Breast epithelium (tissue), 4 donors: ENCODE data around the gene SUFU. TPM values are rescaled to one million over a fixed set of nuclear protein-coding genes. Genes with fewer than 3 reads are reported as not detected.

ENCODE experiments used
- DNase-seq, 2 donors: peaks; one replicate each; pipeline ENCODE4 v3.0.0-alpha.2; 2019; ENCODE audit warnings: low spot score in 2 of 2
- H3K27ac ChIP-seq, 2 donors: fragments of 200-600 bp; sonication (generic) in 1 of 2; one replicate each; pipeline ENCODE4 v1.5.1; 2016 to 2019; ENCODE audit warnings: mild to moderate bottlenecking in 1 of 2
- H3K27me3 ChIP-seq, 2 donors: fragments of 200-600 bp; sonication (generic) in 1 of 2; one replicate each; pipeline versions ENCODE4 v1.5.1 to v1.6.0; 2017 to 2019; ENCODE audit warnings: control low read depth in 1 of 2, mild to moderate bottlenecking in 1 of 2
- H3K36me3 ChIP-seq: fragments of 200-600 bp; one replicate; pipeline ENCODE4 v1.5.1; 2019
- H3K4me1 ChIP-seq, 2 donors: fragments of 200-600 bp; sonication (generic); one replicate each; pipeline ENCODE4 v1.5.1; 2016 to 2019; ENCODE audit warnings: control low read depth in 1 of 2
- H3K4me3 ChIP-seq, 3 donors: fragments of 200-600 bp; sonication (generic); 1 replicate in 2 of 3; 2 replicates in 1 of 3; pipeline ENCODE4 v1.5.1; 2016 to 2019; ENCODE audit warnings: mild to moderate bottlenecking in 3 of 3, moderate library complexity in 2 of 3
- H3K9me3 ChIP-seq, 2 donors: fragments of 200-600 bp; sonication (generic) in 1 of 2; one replicate each; pipeline ENCODE4 v1.5.1; 2016 to 2019; ENCODE audit warnings: control low read depth in 1 of 2
- CTCF ChIP-seq, 3 donors: fragments of 450-650 bp; IDR thresholded peaks; one replicate each; pipeline ENCODE4 v1.5.1; 2016 to 2017; ENCODE audit warnings: antibody characterized with exemption in 3 of 3, mild to moderate bottlenecking in 3 of 3, moderate library complexity in 3 of 3
- POLR2A ChIP-seq: fragments of 450-650 bp; IDR thresholded peaks from one replicate; pipeline ENCODE4 v1.6.1; 2016; ENCODE audit warnings: antibody characterized with exemption, mild to moderate bottlenecking, moderate library complexity
- POLR2AphosphoS5 ChIP-seq, 3 donors: sonication (generic); formaldehyde crosslinking; IDR thresholded peaks; one replicate each; pipeline ENCODE4 v1.6.1; 2017; ENCODE audit warnings: antibody characterized with exemption in 3 of 3
- intact Hi-C: fragments of 100-400 bp; cut with DNase I; formaldehyde crosslinking; loops from one replicate; pipeline ENCODE4 v1.15.1; 2023; ENCODE audit warnings: low total_unique reads
- total RNA-seq, 3 donors: library from RNA; depleted of rRNA; stranded (reverse); fragments of >200 nt; gene quantifications; one replicate each; pipeline ENCODE4 v1.1.0, GENCODE V29; 2016

The SUFU gene
- total RNA-seq, 3 donors from 2014 or later = 6.2 to 9.1 (median 8.6) TPM

GRCh38 chr10:102581981-102582580 lies 78.3 kb downstream of the SUFU start:
- peak overlapping the region; percentile 21 to 50 for H3K27ac ChIP-seq
- intact Hi-C loops = no loop called here
- H3K9me3 ChIP-seq = no peaks in the 10 kb centered on the region
- H3K27me3 ChIP-seq = no peaks in the 10 kb centered on the region
- TF ChIP-seq CTCF (IDR thresholded peaks at IDR 0.05) (no peak), POLR2AphosphoS5 (IDR thresholded peaks at IDR 0.05) (no peak), POLR2A (no peak)
- no peaks in the 10 kb centered on the region for H3K4me1 ChIP-seq
- no peak overlapping the region for H3K4me3 ChIP-seq
- no peaks in the 10 kb centered on the region for H3K36me3 ChIP-seq
- no peak for DNase-seq

- no peaks in the 10 kb centered on the region for H3K27me3 ChIP-seq
- peak; percentile 78 to 80 for DNase-seq
- no peaks in the 10 kb centered on the region for H3K4me1 ChIP-seq
- TF ChIP-seq POLR2A (no peak), CTCF (IDR thresholded peaks at IDR 0.05) (peak; percentile 71 to 84 (median 78)), POLR2AphosphoS5 (IDR thresholded peaks at IDR 0.05) (no peak)
- H3K27ac ChIP-seq = peak overlapping the region in 1 of 2 donors; percentile 21
- no peak overlapping the region for H3K4me3 ChIP-seq
- no peaks in the 10 kb centered on the region for H3K36me3 ChIP-seq
- intact Hi-C loops = no loop called here
- no peaks in the 10 kb centered on the region for H3K9me3 ChIP-seq
Measured at GRCh38 chr10:102583435-102584417, 80.0 kb downstream of the SUFU start.

GRCh38 chr10:102585026-102585425 lies 81.3 kb downstream of the SUFU start:
- DNase-seq = no peak
- intact Hi-C loops = loop anchor here (1.0 kb wide), 1 partner anchor 81 kb away; no protein-coding TSS in a partner anchor
- Histone ChIP-seq H3K4me3 (no peak overlapping the region), H3K4me1 (no peaks in the 10 kb centered on the region), H3K27ac (no peak overlapping the region), H3K9me3 (no peaks in the 10 kb centered on the region), H3K36me3 (no peaks in the 10 kb centered on the region), H3K27me3 (no peaks in the 10 kb centered on the region)
- TF ChIP-seq CTCF (IDR thresholded peaks at IDR 0.05) (no peak), POLR2A (no peak), POLR2AphosphoS5 (IDR thresholded peaks at IDR 0.05) (no peak)

- DNase-seq = no peak
- Histone ChIP-seq H3K27ac (no peak overlapping the region), H3K36me3 (no peaks in the 10 kb centered on the region), H3K4me1 (no peaks in the 10 kb centered on the region), H3K27me3 (no peaks in the 10 kb centered on the region), H3K4me3 (no peak overlapping the region), H3K9me3 (no peaks in the 10 kb centered on the region)
- TF ChIP-seq POLR2A (no peak), POLR2AphosphoS5 (IDR thresholded peaks at IDR 0.05) (no peak), CTCF (IDR thresholded peaks at IDR 0.05) (no peak)
- intact Hi-C loops = no loop called here
Measured at GRCh38 chr10:102586858-102587257, 83.1 kb downstream of the SUFU start.

- Histone ChIP-seq H3K4me1 (no peaks in the 10 kb centered on the region), H3K9me3 (no peaks in the 10 kb centered on the region), H3K27ac (no peak overlapping the region), H3K27me3 (no peaks in the 10 kb centered on the region), H3K36me3 (no peaks in the 10 kb centered on the region), H3K4me3 (no peak overlapping the region)
- DNase-seq = no peak
- TF ChIP-seq POLR2AphosphoS5 (IDR thresholded peaks at IDR 0.05) (no peak), POLR2A (no peak), CTCF (IDR thresholded peaks at IDR 0.05) (no peak)
- intact Hi-C loops = no loop called here
Measured at GRCh38 chr10:102588875-102589274, 85.1 kb downstream of the SUFU start.
